Stomach (tissue), 9 donors: ENCODE results near the gene ADAD2. TPM values are rescaled to one million over a fixed set of nuclear protein-coding genes. Genes with fewer than 3 reads are reported as not detected.

Experiments
- DNase-seq, 2 donors: peaks; one replicate each; pipeline versions ENCODE4 v3.0.0 to v3.0.0-alpha.2; 2013 to 2019
- H3K27ac ChIP-seq, 5 donors: fragments of 200-600 bp in 4 of 5; sonication (generic) in 4 of 5; one replicate each; pipeline ENCODE4 v1.5.1; 2013 to 2019; ENCODE audit warnings: mild to moderate bottlenecking in 1 of 5, moderate library complexity in 1 of 5
- H3K27me3 ChIP-seq, 3 donors: fragments of 200-600 bp; sonication (generic); one replicate each; pipeline ENCODE4 v1.5.1; 2017 to 2019; ENCODE audit warnings: mixed run types in 1 of 3
- H3K36me3 ChIP-seq, 4 donors: fragments of 200-600 bp; sonication (generic); 1 replicate in 3 of 4; 2 replicates in 1 of 4; pipeline ENCODE4 v1.5.1; 2016 to 2019
- H3K4me1 ChIP-seq, 4 donors: fragments of 200-600 bp; sonication (generic); one replicate each; pipeline ENCODE4 v1.5.1; 2016 to 2019
- H3K4me3 ChIP-seq, 4 donors: fragments of 200-600 bp; sonication (generic) in 3 of 4; one replicate each; pipeline ENCODE4 v1.5.1; 2016 to 2019; ENCODE audit warnings: mild to moderate bottlenecking in 1 of 4
- H3K9me3 ChIP-seq, 4 donors: fragments of 200-600 bp; sonication (generic); one replicate each; pipeline ENCODE4 v1.5.1; 2016 to 2019
- EP300 ChIP-seq: sonication (generic); formaldehyde crosslinking; IDR thresholded peaks from one replicate; pipeline ENCODE4 v1.6.1; 2017; ENCODE audit warnings: antibody characterized with exemption
- POLR2A ChIP-seq, 4 donors: fragments of 450-650 bp; IDR thresholded peaks; one replicate each; pipeline ENCODE4 v1.6.1; 2016; ENCODE audit warnings: antibody characterized with exemption in 4 of 4, control low read depth in 2 of 4, mild to moderate bottlenecking in 1 of 4, moderate library complexity in 1 of 4
- POLR2AphosphoS5 ChIP-seq, 3 donors: sonication (generic); formaldehyde crosslinking; IDR thresholded peaks; one replicate each; pipeline ENCODE4 v1.6.1; 2016; ENCODE audit warnings: antibody characterized with exemption in 3 of 3
- WGBS, 5 donors: extraction: QIAGEN DNeasy Blood & Tissue Kit in 3 of 5; methylation state at CpG; one replicate each; pipeline versions ENCODE4 v1.1.5 to v1.1.7; 2013 to 2018; 5-methylcytosine and 5-hydroxymethylcytosine counted together
- intact Hi-C: fragments of 100-400 bp; cut with DNase I; formaldehyde crosslinking; loops from one replicate; pipeline ENCODE4 v1.15.1; 2023; ENCODE audit warnings: low total_unique reads
- polyA plus RNA-seq, 3 donors: library from polyadenylated mRNA; stranded (reverse); fragments of 200-250 nt; gene quantifications; one replicate each; pipeline ENCODE4 v1.2.3, GENCODE V29; 2013
- total RNA-seq, 5 donors: library from RNA; depleted of rRNA; stranded (reverse); fragments of >200 nt; gene quantifications; one replicate each; pipeline versions ENCODE4 v1.1.0 to v1.2.3, GENCODE V29; 2014 to 2016
- TF ChIP-seq, protein P1 (sequence below), 7 experiments: fragments of 450-650 bp in 4 of 7; fragments of 200-600 bp in 3 of 7; sonication (generic) in 3 of 7; IDR thresholded peaks; one replicate each; pipeline ENCODE4 v1.5.1; 2016 to 2019; ENCODE audit warnings: antibody characterized with exemption in 7 of 7, control low read depth in 2 of 7, mild to moderate bottlenecking in 1 of 7
- donor health status: healthy with polysubstance abuse.
- donor health status: Bipolar disorder and iron deficiency.
- donor health status: healthy.

ADAD2 gene
- total and polyA plus RNA-seq, 8 donors = 0.18 to 4.3 (median 2.5) TPM; not detected in 4

DNA sequence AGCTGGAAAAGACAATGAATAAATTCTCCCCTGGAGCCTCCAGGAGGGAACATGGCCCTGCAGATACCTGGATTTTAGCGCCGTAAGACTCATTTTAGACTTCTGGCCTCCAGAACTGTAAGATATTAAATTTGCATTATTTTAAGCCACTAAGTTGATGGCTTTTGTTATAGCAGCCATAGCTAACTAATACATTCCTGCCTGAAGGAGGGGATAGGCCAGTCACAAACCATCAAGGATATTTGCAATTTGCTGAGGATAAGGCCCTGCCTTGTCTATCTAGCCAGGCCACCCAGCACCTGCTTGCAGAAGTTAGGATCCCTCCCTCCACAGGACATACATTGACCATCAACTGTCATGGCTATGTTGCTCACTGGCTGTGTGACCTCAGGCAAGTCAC lies 53.8 kb downstream of the ADAD2 start:
- TF ChIP-seq, protein P1, sequence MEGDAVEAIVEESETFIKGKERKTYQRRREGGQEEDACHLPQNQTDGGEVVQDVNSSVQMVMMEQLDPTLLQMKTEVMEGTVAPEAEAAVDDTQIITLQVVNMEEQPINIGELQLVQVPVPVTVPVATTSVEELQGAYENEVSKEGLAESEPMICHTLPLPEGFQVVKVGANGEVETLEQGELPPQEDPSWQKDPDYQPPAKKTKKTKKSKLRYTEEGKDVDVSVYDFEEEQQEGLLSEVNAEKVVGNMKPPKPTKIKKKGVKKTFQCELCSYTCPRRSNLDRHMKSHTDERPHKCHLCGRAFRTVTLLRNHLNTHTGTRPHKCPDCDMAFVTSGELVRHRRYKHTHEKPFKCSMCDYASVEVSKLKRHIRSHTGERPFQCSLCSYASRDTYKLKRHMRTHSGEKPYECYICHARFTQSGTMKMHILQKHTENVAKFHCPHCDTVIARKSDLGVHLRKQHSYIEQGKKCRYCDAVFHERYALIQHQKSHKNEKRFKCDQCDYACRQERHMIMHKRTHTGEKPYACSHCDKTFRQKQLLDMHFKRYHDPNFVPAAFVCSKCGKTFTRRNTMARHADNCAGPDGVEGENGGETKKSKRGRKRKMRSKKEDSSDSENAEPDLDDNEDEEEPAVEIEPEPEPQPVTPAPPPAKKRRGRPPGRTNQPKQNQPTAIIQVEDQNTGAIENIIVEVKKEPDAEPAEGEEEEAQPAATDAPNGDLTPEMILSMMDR (IDR thresholded peaks at IDR 0.05) = no peak
- TF ChIP-seq POLR2AphosphoS5 (IDR thresholded peaks at IDR 0.05) = no peak
- no peak for TF ChIP-seq POLR2A (IDR thresholded peaks at IDR 0.05)
- TF ChIP-seq EP300 = no peak
- intact Hi-C loops = no loop called here
- Histone ChIP-seq H3K27me3 (peaks cover 0 to 46% (median 6%) of the 10 kb centered on the region in 3 donors), H3K4me3 (no peak overlapping the region), H3K27ac (no peak overlapping the region), H3K4me1 (no peaks in the 10 kb centered on the region), H3K36me3 (no peaks in the 10 kb centered on the region), H3K9me3 (no peaks in the 10 kb centered on the region)
- WGBS, 5 donors = 95 to 99% (median 97%) methylated on average over 2 of the region's 2 CpGs
- no peak for DNase-seq

DNA sequence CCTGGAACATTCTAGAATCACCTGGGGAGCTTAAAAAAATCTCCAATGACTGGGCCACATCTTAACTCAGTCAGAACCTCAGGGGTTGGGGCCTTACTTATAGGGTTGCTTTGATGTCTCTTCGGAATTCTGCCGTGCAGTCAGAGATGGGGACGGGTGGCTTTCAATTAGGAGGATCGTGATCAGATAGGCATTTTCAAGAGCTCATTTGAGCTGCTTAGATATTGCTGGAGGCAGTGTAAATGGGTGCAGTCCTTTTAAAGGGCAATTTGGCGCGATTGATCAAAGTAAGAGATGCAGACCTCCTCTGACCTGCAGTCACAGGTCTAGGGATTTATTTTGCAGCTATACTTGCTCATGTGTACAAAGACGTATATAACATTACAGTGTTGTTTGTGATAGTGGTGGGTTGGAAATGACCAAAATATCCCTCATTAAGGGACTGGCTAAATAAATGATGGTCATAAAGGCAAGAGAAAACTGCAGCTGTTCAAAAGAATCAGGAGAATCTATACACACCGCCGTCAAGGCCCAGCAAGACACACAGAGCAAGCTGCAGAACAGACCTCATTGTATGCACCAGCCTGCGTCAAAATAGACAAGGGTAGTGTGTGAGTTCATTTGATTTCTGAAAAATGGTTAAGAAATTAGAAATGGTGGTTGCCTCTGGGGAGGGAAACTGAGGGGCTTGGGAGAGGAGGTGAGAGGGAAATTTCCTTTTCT lies 55.2 kb downstream of the ADAD2 start:
- 79 to 82% (median 82%) methylated on average over 10 of the region's 10 CpGs for WGBS, 5 donors
- no peak for DNase-seq
- intact Hi-C loops = no loop called here

DNA sequence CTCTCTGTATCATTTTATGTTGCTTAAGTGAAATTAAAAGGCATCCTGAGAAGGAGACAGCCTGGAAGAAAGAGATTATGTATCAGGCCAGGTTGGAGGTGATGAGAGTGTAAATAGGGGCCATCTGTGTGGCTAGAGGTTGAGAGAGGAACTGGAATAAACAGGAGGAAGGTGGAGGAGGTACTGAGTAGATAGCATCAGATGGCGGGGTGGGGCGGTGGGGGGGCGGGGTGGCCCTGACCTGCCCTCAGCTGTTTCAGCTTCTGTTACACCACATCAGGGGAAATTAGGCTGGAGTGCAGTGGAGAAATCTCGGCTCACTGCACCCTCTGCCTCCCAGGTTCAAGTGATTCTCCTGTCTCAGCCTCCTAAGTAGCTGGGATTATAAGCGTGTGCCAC lies 55.7 kb downstream of the ADAD2 start:
- 57 to 65% (median 60%) methylated on average over 3 to 5 of the region's 5 CpGs for WGBS, 5 donors
- intact Hi-C loops = no loop called here
- Histone ChIP-seq H3K4me3 (no peak overlapping the region), H3K4me1 (no peaks in the 10 kb centered on the region), H3K27me3 (peaks cover 0 to 35% (median 0%) of the 10 kb centered on the region in 3 donors), H3K27ac (no peak overlapping the region), H3K36me3 (no peaks in the 10 kb centered on the region), H3K9me3 (no peaks in the 10 kb centered on the region)
- no peak for TF ChIP-seq EP300
- TF ChIP-seq, protein P1 (IDR thresholded peaks at IDR 0.05) = no peak
- no peak for TF ChIP-seq POLR2A (IDR thresholded peaks at IDR 0.05)
- TF ChIP-seq POLR2AphosphoS5 (IDR thresholded peaks at IDR 0.05) = no peak
- no peak for DNase-seq

More for the DNA sequence above, 55.2 kb downstream of the ADAD2 start:
- Histone ChIP-seq H3K4me1 (no peaks in the 10 kb centered on the region), H3K9me3 (no peaks in the 10 kb centered on the region), H3K27me3 (peaks cover 0 to 41% (median 0%) of the 10 kb centered on the region in 3 donors), H3K36me3 (no peaks in the 10 kb centered on the region), H3K4me3 (no peak overlapping the region), H3K27ac (no peak overlapping the region)
- no peak for TF ChIP-seq EP300
- TF ChIP-seq POLR2AphosphoS5 (IDR thresholded peaks at IDR 0.05) = no peak
- no peak for TF ChIP-seq POLR2A (IDR thresholded peaks at IDR 0.05)
- TF ChIP-seq, protein P1 (IDR thresholded peaks at IDR 0.05) = no peak

Other genes starting within 250 kb of the ADAD2 start
- gene OSGIN1, start 237.9 kb upstream of the ADAD2 start, total RNA-seq = 10 to 100 TPM in 3 of 5 donors, 1 to 10 TPM in 2; 2.6 to 28.6 (median 24.5) TPM
- gene OSGIN1, start 237.9 kb upstream of the ADAD2 start, polyA plus RNA-seq = 10 to 100 TPM in 1 of 3 donors, 1 to 10 TPM in 2; 8.3 to 10.5 (median 9.9) TPM
- 10 to 100 TPM in 1 of 5 donors, 1 to 10 TPM in 1, not detected in 3; 1.7 to 11.2 TPM for gene NECAB2, start 222.9 kb upstream of the ADAD2 start, total RNA-seq
- gene NECAB2, start 222.9 kb upstream of the ADAD2 start, polyA plus RNA-seq = 1 to 10 TPM in 1 of 3 donors, under 1 TPM in 2; 0.46 to 1.7 (median 0.65) TPM
- not detected for gene SLC38A8, start 148.4 kb upstream of the ADAD2 start, total RNA-seq
- under 1 TPM in 1 of 3 donors, not detected in 2; 0.08 TPM for gene SLC38A8, start 148.4 kb upstream of the ADAD2 start, polyA plus RNA-seq
- 100 to 1,000 TPM in 2 of 5 donors, 10 to 100 TPM in 3; 53.9 to 112 (median 78.1) TPM for gene MBTPS1, start 74.2 kb upstream of the ADAD2 start, total RNA-seq
- gene MBTPS1, start 74.2 kb upstream of the ADAD2 start, polyA plus RNA-seq = 10 to 100 TPM; 21.4 to 33.4 (median 28.2) TPM
- gene HSDL1, start 46.0 kb upstream of the ADAD2 start, total RNA-seq = 100 to 1,000 TPM in 1 of 5 donors, 10 to 100 TPM in 3, 1 to 10 TPM in 1; 7.2 to 374 (median 16.5) TPM
- 1 to 10 TPM; 7.5 to 7.9 (median 7.8) TPM for gene HSDL1, start 46.0 kb upstream of the ADAD2 start, polyA plus RNA-seq
- 10 to 100 TPM in 1 of 5 donors, 1 to 10 TPM in 1, under 1 TPM in 1, not detected in 2; 0.37 to 11.4 (median 6.2) TPM for gene DNAAF1, start 45.8 kb upstream of the ADAD2 start, total RNA-seq
- gene DNAAF1, start 45.8 kb upstream of the ADAD2 start, polyA plus RNA-seq = 1 to 10 TPM in 2 of 3 donors, not detected in 1; 1.2 to 1.4 TPM
- gene TAF1C, start 4.1 kb upstream of the ADAD2 start, total RNA-seq = 100 to 1,000 TPM in 2 of 5 donors, 10 to 100 TPM in 3; 18.9 to 377 (median 40.3) TPM
- 10 to 100 TPM; 15.3 to 42.0 (median 22.7) TPM for gene TAF1C, start 4.1 kb upstream of the ADAD2 start, polyA plus RNA-seq
- gene KCNG4, start 48.9 kb downstream of the ADAD2 start, total RNA-seq = not detected
- not detected for gene KCNG4, start 48.9 kb downstream of the ADAD2 start, polyA plus RNA-seq
- 10 to 100 TPM in 4 of 5 donors, not detected in 1; 10.7 to 64.3 (median 20.8) TPM for gene WFDC1, start 103.7 kb downstream of the ADAD2 start, total RNA-seq
- 10 to 100 TPM; 12.9 to 19.4 (median 13.9) TPM for gene WFDC1, start 103.7 kb downstream of the ADAD2 start, polyA plus RNA-seq
- 100 to 1,000 TPM in 1 of 5 donors, 1 to 10 TPM in 3, not detected in 1; 1.8 to 141 (median 4.3) TPM for gene ATP2C2, start 177.4 kb downstream of the ADAD2 start, total RNA-seq
- 1 to 10 TPM in 2 of 3 donors, not detected in 1; 1.1 to 5.4 TPM for gene ATP2C2, start 177.4 kb downstream of the ADAD2 start, polyA plus RNA-seq